ENCODE data around the gene VEZF1. TPM values are rescaled to one million over a fixed set of nuclear protein-coding genes. Genes with fewer than 3 reads are reported as not detected.
A peak's percentile ranks its signal among the peaks of the same experiment; 100 is the strongest.

VEZF1 gene
- total RNA-seq, 1 experiment from 2014 or later = 78.1 TPM

DNA sequence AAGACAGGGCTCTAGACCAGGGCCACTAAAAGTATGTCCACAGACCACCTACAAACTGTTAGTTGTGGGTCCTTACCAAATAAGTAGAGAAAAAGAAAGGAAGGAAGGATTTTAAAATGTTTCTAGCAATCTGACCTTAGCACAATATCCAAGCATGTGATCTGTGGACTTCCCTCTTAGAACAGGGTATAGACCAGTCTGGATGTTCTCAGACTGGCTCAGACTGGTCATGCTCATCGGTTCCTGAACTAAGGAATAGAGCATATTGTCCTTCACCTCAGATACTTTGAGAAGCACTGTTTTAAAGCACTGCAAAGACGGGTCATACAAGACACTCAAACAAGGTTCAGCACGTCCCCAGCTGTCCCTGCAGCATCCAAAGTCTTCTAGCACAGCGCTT, 58.7 kb downstream of the VEZF1 start:
- TF ChIP-seq, protein P1, sequence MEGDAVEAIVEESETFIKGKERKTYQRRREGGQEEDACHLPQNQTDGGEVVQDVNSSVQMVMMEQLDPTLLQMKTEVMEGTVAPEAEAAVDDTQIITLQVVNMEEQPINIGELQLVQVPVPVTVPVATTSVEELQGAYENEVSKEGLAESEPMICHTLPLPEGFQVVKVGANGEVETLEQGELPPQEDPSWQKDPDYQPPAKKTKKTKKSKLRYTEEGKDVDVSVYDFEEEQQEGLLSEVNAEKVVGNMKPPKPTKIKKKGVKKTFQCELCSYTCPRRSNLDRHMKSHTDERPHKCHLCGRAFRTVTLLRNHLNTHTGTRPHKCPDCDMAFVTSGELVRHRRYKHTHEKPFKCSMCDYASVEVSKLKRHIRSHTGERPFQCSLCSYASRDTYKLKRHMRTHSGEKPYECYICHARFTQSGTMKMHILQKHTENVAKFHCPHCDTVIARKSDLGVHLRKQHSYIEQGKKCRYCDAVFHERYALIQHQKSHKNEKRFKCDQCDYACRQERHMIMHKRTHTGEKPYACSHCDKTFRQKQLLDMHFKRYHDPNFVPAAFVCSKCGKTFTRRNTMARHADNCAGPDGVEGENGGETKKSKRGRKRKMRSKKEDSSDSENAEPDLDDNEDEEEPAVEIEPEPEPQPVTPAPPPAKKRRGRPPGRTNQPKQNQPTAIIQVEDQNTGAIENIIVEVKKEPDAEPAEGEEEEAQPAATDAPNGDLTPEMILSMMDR (conservative IDR thresholded peaks at IDR 0.05; ENCODE audit: low read depth, low read length) = no peak
- no peak for TF ChIP-seq EZH2phosphoT487 (IDR thresholded peaks at IDR 0.05; ENCODE audit: borderline replicate concordance, low read length)
- TF ChIP-seq EZH2 (IDR thresholded peaks at IDR 0.05; ENCODE audit: low read length, unreplicated experiment) = no peak
- no peaks in the 10 kb centered on the region for H3K36me3 ChIP-seq (ENCODE audit: low read depth, low read length)
- no peak overlapping the region for H2AFZ ChIP-seq (ENCODE audit: low read length)
- intact Hi-C loops (cut with micrococcal nuclease) = no loop called here
- H3K4me2 ChIP-seq (ENCODE audit: low read length) = no peak overlapping the region
- H3K9me3 ChIP-seq (ENCODE audit: low read length) = no peaks in the 10 kb centered on the region
- CTCF ChIA-PET = no interaction called here
- peaks cover 40% of the 10 kb centered on the region for H3K4me1 ChIP-seq (ENCODE audit: insufficient read depth, low read length)
- H3K27me3 ChIP-seq (ENCODE audit: low read length) = no peaks in the 10 kb centered on the region
- no peaks in the 10 kb centered on the region for H3F3A ChIP-seq (ENCODE audit: low read length, unreplicated experiment)
- no peaks in the 10 kb centered on the region for H4K20me1 ChIP-seq (ENCODE audit: low read length)
- ATAC-seq = no peak
- H3K79me2 ChIP-seq (ENCODE audit: low read length) = peaks cover 89% of the 10 kb centered on the region
- no peaks in the 10 kb centered on the region for H3K9me2 ChIP-seq (replicated peaks; ENCODE audit: low read length)
- no TSS peak for BruUV-seq (replicated peaks)
- no peak for DNase-seq
- no peak overlapping the region for H3K27ac ChIP-seq (ENCODE audit: low read length)
- no peak overlapping the region for H3K4me3 ChIP-seq (ENCODE audit: low read length)
- POLR2A ChIA-PET (ENCODE audit: unreplicated experiment) = no interaction called here
- H3K9ac ChIP-seq (ENCODE audit: low read length) = no peak overlapping the region

DNA sequence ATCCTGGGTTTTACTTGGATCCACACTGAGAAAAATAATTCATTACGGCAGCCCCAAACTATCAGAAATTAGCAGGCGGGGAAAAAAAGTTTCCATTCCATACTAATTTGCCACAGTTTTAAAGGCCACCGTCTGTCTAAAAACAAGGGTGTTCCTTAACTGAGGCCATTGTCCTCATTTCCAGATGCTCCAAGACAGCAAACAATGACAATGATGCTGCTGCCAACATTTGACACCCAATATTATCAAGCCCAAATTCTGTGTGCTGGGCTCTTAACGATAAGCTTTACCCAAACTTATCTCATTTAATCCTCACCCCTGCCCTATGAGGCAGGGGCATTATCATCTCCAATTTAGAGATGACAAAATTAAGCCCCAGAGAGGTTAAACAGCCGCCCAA, 59.1 kb downstream of the VEZF1 start:
- DNase-seq (no peak), ATAC-seq (no peak)
- Histone ChIP-seq H3K27me3 (ENCODE audit: low read length) (no peaks in the 10 kb centered on the region), H3K36me3 (ENCODE audit: low read depth, low read length) (no peaks in the 10 kb centered on the region), H4K20me1 (ENCODE audit: low read length) (no peaks in the 10 kb centered on the region), H2AFZ (ENCODE audit: low read length) (no peak overlapping the region), H3K79me2 (ENCODE audit: low read length) (peaks cover 86% of the 10 kb centered on the region), H3K4me2 (ENCODE audit: low read length) (no peak overlapping the region), H3K9me2 (replicated peaks; ENCODE audit: low read length) (no peaks in the 10 kb centered on the region), H3K4me1 (ENCODE audit: insufficient read depth, low read length) (peaks cover 35% of the 10 kb centered on the region), H3F3A (ENCODE audit: low read length, unreplicated experiment) (no peaks in the 10 kb centered on the region), H3K9ac (ENCODE audit: low read length) (no peak overlapping the region), H3K27ac (ENCODE audit: low read length) (no peak overlapping the region), H3K4me3 (ENCODE audit: low read length) (no peak overlapping the region), H3K9me3 (ENCODE audit: low read length) (no peaks in the 10 kb centered on the region)
- ChIA-PET CTCF (no interaction called here), POLR2A (ENCODE audit: unreplicated experiment) (no interaction called here)
- intact Hi-C loops (cut with micrococcal nuclease) = no loop called here
- BruUV-seq (replicated peaks) = no TSS peak
- TF ChIP-seq, protein P1 (conservative IDR thresholded peaks at IDR 0.05; ENCODE audit: low read depth, low read length) = no peak
- TF ChIP-seq EZH2 (IDR thresholded peaks at IDR 0.05; ENCODE audit: low read length, unreplicated experiment) (no peak), EZH2phosphoT487 (IDR thresholded peaks at IDR 0.05; ENCODE audit: borderline replicate concordance, low read length) (no peak)

DNA sequence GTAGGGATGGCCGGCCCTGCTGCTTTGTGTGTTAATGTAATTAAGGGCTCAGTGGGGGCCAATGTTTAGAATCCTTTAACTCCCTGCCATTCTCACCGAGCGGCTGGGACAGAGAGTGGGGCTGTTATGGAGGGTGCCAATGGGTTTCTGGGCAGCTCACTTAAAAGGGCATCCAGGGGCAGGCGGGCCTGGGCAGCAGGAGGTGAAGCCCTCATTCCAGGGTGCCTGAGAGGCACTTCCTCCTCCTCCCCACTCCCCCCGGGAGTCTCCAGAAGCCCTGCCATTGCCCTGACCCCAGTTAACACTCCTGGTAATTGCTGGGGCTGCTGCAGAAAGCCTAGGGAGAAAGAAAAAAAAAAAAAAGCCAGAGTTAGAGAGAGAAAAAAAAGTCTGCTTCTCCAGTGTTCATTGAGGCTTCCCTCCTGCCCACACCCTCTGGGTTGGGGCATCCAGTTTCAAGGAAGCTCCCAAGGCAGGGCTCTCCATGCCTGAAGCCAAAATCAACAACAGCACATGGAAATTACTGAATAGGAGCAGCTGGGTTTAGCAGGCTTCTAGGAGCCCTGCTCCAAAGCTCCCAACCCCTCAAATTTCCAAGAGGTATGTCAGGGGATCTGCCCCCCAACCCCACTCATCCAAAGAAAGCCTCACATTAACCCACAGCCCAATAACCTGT, 60.9 kb downstream of the VEZF1 start:
- H3F3A ChIP-seq (ENCODE audit: low read length, unreplicated experiment) = no peaks in the 10 kb centered on the region
- H3K27me3 ChIP-seq (ENCODE audit: low read length) = no peaks in the 10 kb centered on the region
- no peaks in the 10 kb centered on the region; the same call in 1 of the 2 replicates for H3K9me2 ChIP-seq (replicated peaks; ENCODE audit: low read length)
- peak overlapping the region; percentile 63 for H3K4me2 ChIP-seq (ENCODE audit: low read length)
- intact Hi-C loops (cut with micrococcal nuclease) = loop anchor here (2.0 kb wide), 1 partner anchor 34 kb away; no protein-coding TSS in a partner anchor
- H3K9me3 ChIP-seq (ENCODE audit: low read length) = no peaks in the 10 kb centered on the region
- H3K4me3 ChIP-seq (ENCODE audit: low read length) = no peak overlapping the region
- ATAC-seq = peak; percentile 96
- H3K79me2 ChIP-seq (ENCODE audit: low read length) = peaks cover 79% of the 10 kb centered on the region
- H3K36me3 ChIP-seq (ENCODE audit: low read depth, low read length) = no peaks in the 10 kb centered on the region
- H3K9ac ChIP-seq (ENCODE audit: low read length) = peak overlapping the region; percentile 30
- H3K27ac ChIP-seq (ENCODE audit: low read length) = peak overlapping the region; percentile 68
- H2AFZ ChIP-seq (ENCODE audit: low read length) = no peak overlapping the region
- peaks cover 32% of the 10 kb centered on the region for H3K4me1 ChIP-seq (ENCODE audit: insufficient read depth, low read length)
- ChIA-PET CTCF (interaction anchor here (0.7 to 1.0 kb wide), 2 partner anchors 52 to 784 kb away, joined by 3 to 6 read pairs; no protein-coding TSS in a partner anchor), POLR2A (ENCODE audit: unreplicated experiment) (interaction anchor here (0.6 to 1.1 kb wide), 2 partner anchors 27 to 71 kb away, joined by 3 to 4 read pairs; no protein-coding TSS in a partner anchor)
- BruUV-seq (replicated peaks) = no TSS peak
- peak; percentile 85 for DNase-seq
- H4K20me1 ChIP-seq (ENCODE audit: low read length) = no peaks in the 10 kb centered on the region
- TF ChIP-seq, protein P1 (conservative IDR thresholded peaks at IDR 0.05; ENCODE audit: low read depth, low read length) = no peak
- TF ChIP-seq EZH2 (IDR thresholded peaks at IDR 0.05; ENCODE audit: low read length, unreplicated experiment) = no peak
- no peak for TF ChIP-seq EZH2phosphoT487 (IDR thresholded peaks at IDR 0.05; ENCODE audit: borderline replicate concordance, low read length)
